Peyer's patch (tissue), 4 donors: ENCODE data around the gene PIGL. TPM values are rescaled to one million over a fixed set of nuclear protein-coding genes. Genes with fewer than 3 reads are reported as not detected.
"Not testable (repeated sequence)": the region's sequence is repeated elsewhere in the genome, so short reads cannot be mapped to it uniquely, and the experiment has no call there.

Experiments used
- DNase-seq, 3 donors: peaks; one replicate each; pipeline ENCODE4 v3.0.0-alpha.2; 2017 to 2019
- H3K27ac ChIP-seq, 4 donors: fragments of 200-600 bp; sonication (generic); one replicate each; pipeline ENCODE4 v1.5.1; 2016 to 2019
- H3K27me3 ChIP-seq, 2 donors: fragments of 200-600 bp; sonication (generic); one replicate each; pipeline ENCODE4 v1.5.1; 2019
- H3K36me3 ChIP-seq, 3 donors: fragments of 200-600 bp; sonication (generic); one replicate each; pipeline ENCODE4 v1.5.1; 2016 to 2019
- H3K4me1 ChIP-seq, 4 donors: fragments of 200-600 bp; sonication (generic); one replicate each; pipeline ENCODE4 v1.5.1; 2016 to 2019
- H3K4me3 ChIP-seq, 4 donors: fragments of 200-600 bp; sonication (generic); 1 replicate in 3 of 4; 2 replicates in 1 of 4; pipeline ENCODE4 v1.5.1; 2016 to 2019; ENCODE audit warnings: mild to moderate bottlenecking in 1 of 4
- H3K9me3 ChIP-seq, 4 donors: fragments of 200-600 bp; sonication (generic); one replicate each; pipeline ENCODE4 v1.5.1; 2016 to 2019; ENCODE audit warnings: mild to moderate bottlenecking in 1 of 4
- CTCF ChIP-seq, 6 experiments: fragments of 450-650 bp in 4 of 6; fragments of 200-600 bp in 2 of 6; sonication (generic) in 1 of 6; IDR thresholded peaks; one replicate each; pipeline ENCODE4 v1.5.1; 2017 to 2019; ENCODE audit warnings: antibody characterized with exemption in 6 of 6, mild to moderate bottlenecking in 3 of 6, moderate library complexity in 1 of 6
- POLR2A ChIP-seq, 2 donors: fragments of 450-650 bp; IDR thresholded peaks; one replicate each; pipeline ENCODE4 v1.5.1; 2017; ENCODE audit warnings: antibody characterized with exemption in 2 of 2, mild to moderate bottlenecking in 2 of 2, moderate library complexity in 2 of 2
- total RNA-seq, 4 donors: library from RNA; depleted of rRNA; stranded (reverse); fragments of >200 nt; gene quantifications; one replicate each; pipeline ENCODE4 v1.1.0, GENCODE V29; 2016

PIGL gene
- total RNA-seq, 4 donors from 2014 or later = 77.1 to 491 (median 144) TPM

DNA sequence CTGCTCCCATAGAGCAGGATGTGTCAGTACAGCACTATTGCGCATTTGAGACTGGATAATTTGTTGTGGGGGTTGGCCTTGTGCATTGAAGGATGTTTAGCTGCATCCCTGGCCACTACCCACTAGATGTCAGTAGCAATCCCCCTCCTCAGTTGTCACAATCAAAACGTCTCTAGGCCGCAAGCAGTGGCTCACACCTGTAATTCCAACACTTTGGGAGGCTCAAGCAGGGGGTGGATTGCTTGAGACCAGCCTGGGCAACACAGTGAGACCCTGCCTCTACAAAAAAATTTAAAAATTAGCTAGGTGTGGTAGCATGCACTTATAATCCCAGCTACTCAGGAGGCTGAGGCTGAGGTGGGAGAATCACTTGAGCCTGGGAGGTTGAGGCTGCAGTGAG is 87.8 kb downstream of the PIGL start:
- DNase-seq = peak in 1 of 3 donors; percentile 52
- H3K9me3 ChIP-seq = no peaks in the 10 kb centered on the region
- H3K36me3 ChIP-seq = no peaks in the 10 kb centered on the region
- H3K27ac ChIP-seq = no peak overlapping the region
- H3K4me3 ChIP-seq = no peak overlapping the region
- TF ChIP-seq POLR2A (IDR thresholded peaks at IDR 0.05) (no peak), CTCF (IDR thresholded peaks at IDR 0.05) (peak in 3 of 6 experiments; percentile 25 to 46 (median 35))
- peaks cover 0 to 4% (median 0%) of the 10 kb centered on the region in 4 donors for H3K4me1 ChIP-seq
- no peaks in the 10 kb centered on the region for H3K27me3 ChIP-seq

DNA sequence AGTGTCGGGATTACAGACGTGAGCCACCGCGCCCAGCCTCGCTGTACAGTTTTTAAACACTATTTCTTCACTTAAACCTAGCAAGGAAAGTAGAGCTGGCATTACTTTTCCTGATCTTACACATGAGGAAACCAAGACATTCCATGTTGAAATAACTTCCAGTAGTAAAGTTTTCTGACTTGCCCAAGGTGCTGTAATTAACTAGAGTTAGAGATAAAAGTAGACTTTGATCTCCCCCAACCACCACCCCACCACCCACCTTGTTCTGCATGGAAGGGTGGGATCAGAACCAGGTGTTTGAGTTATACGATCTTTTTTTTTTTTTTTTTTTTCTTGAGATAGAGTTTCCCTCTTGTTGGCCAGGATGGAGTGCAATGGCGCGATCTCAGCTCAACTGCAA is 89.2 kb downstream of the PIGL start:
- H3K27ac ChIP-seq = no peak overlapping the region
- no peaks in the 10 kb centered on the region for H3K36me3 ChIP-seq
- H3K4me1 ChIP-seq = peaks cover 0 to 4% (median 0%) of the 10 kb centered on the region in 4 donors
- no peak for TF ChIP-seq POLR2A (IDR thresholded peaks at IDR 0.05)
- no peak for TF ChIP-seq CTCF (IDR thresholded peaks at IDR 0.05)
- DNase-seq = no peak
- no peaks in the 10 kb centered on the region for H3K9me3 ChIP-seq
- H3K27me3 ChIP-seq = no peaks in the 10 kb centered on the region
- H3K4me3 ChIP-seq = no peak overlapping the region

- not testable (repeated sequence) for H3K27me3 ChIP-seq, H3K4me3 ChIP-seq, H3K9me3 ChIP-seq, H3K27ac ChIP-seq, H3K36me3 ChIP-seq
- DNase-seq = peak in 1 of 3 donors; percentile 38
- peaks cover 0 to 17% (median 0%) of the 10 kb centered on the region in 4 donors for H3K4me1 ChIP-seq
Observed at GRCh38 chr17:16312061-16312460, 95.1 kb downstream of the PIGL start.

DNA sequence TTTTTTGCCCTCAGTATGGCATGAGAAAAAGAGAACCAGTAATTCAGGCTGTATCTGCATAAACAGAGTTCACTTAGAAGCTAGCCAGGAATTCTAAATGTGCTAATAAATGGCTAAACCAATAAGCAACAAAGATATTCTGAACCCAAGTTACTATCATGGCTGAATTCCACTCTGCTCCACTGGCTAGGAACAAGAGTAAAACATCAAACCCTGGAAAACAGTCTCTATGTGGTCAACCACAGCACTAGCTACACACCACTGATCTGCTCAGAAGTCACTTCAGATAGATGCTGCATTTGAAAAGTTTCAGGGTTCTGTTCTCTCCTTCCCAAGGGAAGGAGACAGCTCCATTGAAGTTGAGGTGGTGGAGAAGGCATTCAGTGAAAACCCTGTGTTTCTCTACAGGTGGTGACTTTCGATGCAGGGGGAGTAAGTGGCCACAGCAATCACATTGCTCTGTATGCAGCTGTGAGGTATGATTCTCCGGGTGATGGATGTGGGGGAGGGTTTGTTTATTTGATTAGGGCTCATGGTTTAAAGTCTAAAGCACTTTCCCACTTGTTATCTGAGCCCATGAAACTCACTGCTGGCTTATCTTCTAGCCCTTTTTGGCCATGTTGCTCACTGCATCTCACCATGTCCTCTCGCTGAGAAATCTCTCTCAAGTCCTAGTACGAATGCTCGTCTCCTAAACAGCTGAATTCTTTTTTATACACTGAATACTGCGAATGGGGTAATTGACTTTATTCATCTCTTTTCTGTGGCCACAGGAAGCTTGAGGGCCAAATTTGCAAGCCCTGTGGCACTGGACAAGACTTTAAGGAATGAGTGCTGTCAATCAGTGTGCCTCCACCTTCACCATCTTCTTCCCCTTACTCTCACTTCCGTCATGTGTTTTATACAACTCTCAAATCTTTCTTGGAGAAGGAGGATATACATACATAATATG is 96.4 kb downstream of the PIGL start:
- Histone ChIP-seq H3K36me3 (no peaks in the 10 kb centered on the region), H3K27ac (peak overlapping the region in 2 of 4 donors; percentile 43 to 46), H3K27me3 (no peaks in the 10 kb centered on the region), H3K9me3 (no peaks in the 10 kb centered on the region), H3K4me3 (no peak overlapping the region), H3K4me1 (peaks cover 0 to 17% (median 0%) of the 10 kb centered on the region in 4 donors)
- TF ChIP-seq POLR2A (IDR thresholded peaks at IDR 0.05) (no peak), CTCF (IDR thresholded peaks at IDR 0.05) (no peak)
- DNase-seq = peak in 1 of 3 donors; percentile 53

GRCh38 chr17:16314189-16314588 is 97.2 kb downstream of the PIGL start:
- Histone ChIP-seq H3K27ac (peak overlapping the region in 1 of 4 donors; percentile 46), H3K36me3 (no peaks in the 10 kb centered on the region), H3K27me3 (no peaks in the 10 kb centered on the region), H3K9me3 (no peaks in the 10 kb centered on the region), H3K4me3 (no peak overlapping the region), H3K4me1 (peaks cover 0 to 17% (median 0%) of the 10 kb centered on the region in 4 donors)
- no peak for DNase-seq
- no peak for TF ChIP-seq CTCF (IDR thresholded peaks at IDR 0.05)
- no peak for TF ChIP-seq POLR2A (IDR thresholded peaks at IDR 0.05)

- no peaks in the 10 kb centered on the region for H3K27me3 ChIP-seq
- TF ChIP-seq POLR2A (IDR thresholded peaks at IDR 0.05) = no peak
- TF ChIP-seq CTCF (IDR thresholded peaks at IDR 0.05) = no peak
- peaks cover 0 to 17% (median 0%) of the 10 kb centered on the region in 4 donors for H3K4me1 ChIP-seq
- H3K4me3 ChIP-seq = no peak overlapping the region
- H3K9me3 ChIP-seq = no peaks in the 10 kb centered on the region
- DNase-seq = no peak
- H3K27ac ChIP-seq = no peak overlapping the region
- H3K36me3 ChIP-seq = no peaks in the 10 kb centered on the region
Observed at GRCh38 chr17:16314859-16315258, 97.8 kb downstream of the PIGL start.
